Measurements from ENCODE around the gene FGF2.

FGF2 gene

GRCh38 chr4:122922877-122923511 lies 96.4 kb downstream of the FGF2 start (continued):
- TF ChIP-seq BCL6B (tag by site-specific recombination; IDR thresholded peaks at IDR 0.05), result 0 out of 2 replicates have a peak, but pooled peaks have one; percentile 16
- peak; percentile 31 for TF ChIP-seq SP7 (tag by site-specific recombination; IDR thresholded peaks at IDR 0.05)
- peak; percentile 76 for TF ChIP-seq SP3 (tag by site-specific recombination; IDR thresholded peaks at IDR 0.05)
- TF ChIP-seq ZNF660 (tag by site-specific recombination; IDR thresholded peaks at IDR 0.05), result peak; percentile 55
- TF ChIP-seq ZNF146 (tag by site-specific recombination; IDR thresholded peaks at IDR 0.05), result no peak
- TF ChIP-seq ZNF24 (tag by site-specific recombination; IDR thresholded peaks at IDR 0.05), result 0 out of 2 replicates have a peak, but pooled peaks have one; percentile 16
- TF ChIP-seq ZNF664 (tag by site-specific recombination; IDR thresholded peaks at IDR 0.05), result no peak
- TF ChIP-seq ZBTB11 (tag by site-specific recombination; conservative IDR thresholded peaks at IDR 0.05; ENCODE audit: low read depth), result peak; percentile 67
- TF ChIP-seq ZNF518A (tag by site-specific recombination; conservative IDR thresholded peaks at IDR 0.05; ENCODE audit: low read depth), result peak; percentile 77
- TF ChIP-seq GLIS2 (tag by site-specific recombination; IDR thresholded peaks at IDR 0.05), result no peak

- Histone ChIP-seq H3K27ac (ENCODE audit: extremely low read depth, low read depth, low read length) (no peak overlapping the region), H3K4me1 (ENCODE audit: control insufficient read depth, insufficient read depth, low read length) (no peaks in the 10 kb centered on the region), H3K4me3 (ENCODE audit: low read depth, low read length) (no peak overlapping the region), H3K9me3 (ENCODE audit: control insufficient read depth, insufficient read depth, low read depth, low read length) (no peaks in the 10 kb centered on the region), H3K36me3 (ENCODE audit: control insufficient read depth in 2 of 2, insufficient read depth in 1 of 2, low read length in 2 of 2) (peaks cover 0 to 38% of the 10 kb centered on the region in 2 experiments; a peak in 2 of 3 replicates)
- ChIA-PET CTCF (interaction anchor here (1.1 kb wide), 1 partner anchor 1394 kb away, joined by 3 read pairs; no protein-coding TSS in a partner anchor), POLR2A (no interaction called here)
- TF ChIP-seq ZNF292 (tag by site-specific recombination; IDR thresholded peaks at IDR 0.05; ENCODE audit: borderline replicate concordance, low read depth) (no peak), ZNF704 (tag by site-specific recombination; IDR thresholded peaks at IDR 0.05) (no peak), ZNF214 (tag by site-specific recombination; IDR thresholded peaks at IDR 0.05; ENCODE audit: borderline replicate concordance) (no peak), ZNF114 (tag by site-specific recombination; IDR thresholded peaks at IDR 0.05) (no peak), BCL6B (tag by site-specific recombination; IDR thresholded peaks at IDR 0.05) (no peak), SETDB1 (IDR thresholded peaks at IDR 0.05; ENCODE audit: insufficient read length, low read length) (no peak), ZFHX2 (tag by site-specific recombination; conservative IDR thresholded peaks at IDR 0.05) (no peak), ZNF24 (tag by site-specific recombination; IDR thresholded peaks at IDR 0.05) (no peak), ZNF10 (tag by site-specific recombination; IDR thresholded peaks at IDR 0.05) (no peak), ZNF580 (tag by site-specific recombination; IDR thresholded peaks at IDR 0.05) (no peak), GLIS2 (tag by site-specific recombination; IDR thresholded peaks at IDR 0.05) (no peak), SCRT2 (tag by site-specific recombination; IDR thresholded peaks at IDR 0.05) (no peak)
These were observed 102.3 kb downstream of the FGF2 start for GRCh38 chr4:122928930-122929329.

All from HEK293 (cell line).